Fibroblast of lung (primary cell): ENCODE results near the gene AAR2.

Experiments
- CTCF ChIP-seq, 2 donors: IDR thresholded peaks in 1 of 2; conservative IDR thresholded peaks in 1 of 2; 1 replicate in 1 of 2; 2 replicates in 1 of 2; pipeline ENCODE4 v1.5.1; 2011 to 2012; ENCODE audit warnings: low read length in 2 of 2, control low read depth in 1 of 2, inconsistent platforms in 1 of 2, low read depth in 1 of 2, mild to moderate bottlenecking in 1 of 2
- EZH2 ChIP-seq: IDR thresholded peaks from 2 replicates; pipeline ENCODE4 v1.5.1; 2012; ENCODE audit warnings: low read length, control low read depth, mild to moderate bottlenecking; ENCODE audit errors: missing control alignments

DNA sequence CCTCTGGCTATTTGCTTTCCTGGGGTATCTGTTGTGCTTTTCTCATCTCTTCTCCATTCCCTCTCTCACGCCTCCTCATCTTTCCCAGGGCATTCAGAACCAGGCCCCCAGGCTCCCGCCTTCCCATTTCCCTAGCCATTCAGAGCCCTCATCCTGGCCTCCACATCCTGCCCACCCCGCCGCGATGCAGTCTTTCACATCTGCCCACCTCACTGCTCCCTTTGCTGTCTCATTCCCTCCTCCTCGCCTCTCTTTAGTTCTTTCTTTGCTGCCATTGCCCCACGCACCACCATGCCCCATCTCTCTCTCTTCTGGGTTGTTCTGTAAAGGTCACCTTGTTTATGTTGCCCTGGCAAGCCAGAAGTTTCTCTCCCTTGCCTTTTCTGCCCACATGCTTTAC, 10.6 kb upstream of the AAR2 start:
- TF ChIP-seq CTCF (conservative IDR thresholded peaks at IDR 0.05 in 1 of 2, IDR thresholded peaks at IDR 0.05 in 1 of 2; ENCODE audit: low read depth in 1 of 2, low read length in 2 of 2) (no peak), EZH2 (no peak)
